ENCODE data around the gene ACBD4. TPM values are rescaled to one million over a fixed set of nuclear protein-coding genes. Genes with fewer than 3 reads are reported as not detected.
A peak's percentile ranks its signal among the peaks of the same experiment; 100 is the strongest.

Gene ACBD4
- polyA plus RNA-seq, 1 donor from 2014 or later: 3.1 TPM

- no peak overlapping the region for H3K4me3 ChIP-seq (ENCODE audit: low read length)
- no peak overlapping the region for H2AFZ ChIP-seq (ENCODE audit: low read depth, low read length)
Measured at GRCh38 chr17:45093444-45094110, 41.9 kb upstream of the ACBD4 start.

GRCh38 chr17:45096141-45096540, 39.3 kb upstream of the ACBD4 start:
- H3K9me3 ChIP-seq (ENCODE audit: low read length): no peaks in the 10 kb centered on the region
- H3K4me3 ChIP-seq (ENCODE audit: low read length): no peak overlapping the region
- H3K9ac ChIP-seq (ENCODE audit: low read length): no peak overlapping the region
- H3K9me2 ChIP-seq (ENCODE audit: insufficient read depth, low read length): no peaks in the 10 kb centered on the region
- no peaks in the 10 kb centered on the region for H3K27me3 ChIP-seq (ENCODE audit: insufficient read depth, low read depth, low read length)
- no peak overlapping the region for H3K4me2 ChIP-seq (ENCODE audit: low read length)
- no peaks in the 10 kb centered on the region for H3K36me3 ChIP-seq (ENCODE audit: insufficient read depth, low read length)
- TF ChIP-seq, protein P1, sequence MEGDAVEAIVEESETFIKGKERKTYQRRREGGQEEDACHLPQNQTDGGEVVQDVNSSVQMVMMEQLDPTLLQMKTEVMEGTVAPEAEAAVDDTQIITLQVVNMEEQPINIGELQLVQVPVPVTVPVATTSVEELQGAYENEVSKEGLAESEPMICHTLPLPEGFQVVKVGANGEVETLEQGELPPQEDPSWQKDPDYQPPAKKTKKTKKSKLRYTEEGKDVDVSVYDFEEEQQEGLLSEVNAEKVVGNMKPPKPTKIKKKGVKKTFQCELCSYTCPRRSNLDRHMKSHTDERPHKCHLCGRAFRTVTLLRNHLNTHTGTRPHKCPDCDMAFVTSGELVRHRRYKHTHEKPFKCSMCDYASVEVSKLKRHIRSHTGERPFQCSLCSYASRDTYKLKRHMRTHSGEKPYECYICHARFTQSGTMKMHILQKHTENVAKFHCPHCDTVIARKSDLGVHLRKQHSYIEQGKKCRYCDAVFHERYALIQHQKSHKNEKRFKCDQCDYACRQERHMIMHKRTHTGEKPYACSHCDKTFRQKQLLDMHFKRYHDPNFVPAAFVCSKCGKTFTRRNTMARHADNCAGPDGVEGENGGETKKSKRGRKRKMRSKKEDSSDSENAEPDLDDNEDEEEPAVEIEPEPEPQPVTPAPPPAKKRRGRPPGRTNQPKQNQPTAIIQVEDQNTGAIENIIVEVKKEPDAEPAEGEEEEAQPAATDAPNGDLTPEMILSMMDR (IDR thresholded peaks at IDR 0.05; ENCODE audit: poor library complexity, severe bottlenecking): peak; percentile 37
- no peak for TF ChIP-seq EP300 (conservative IDR thresholded peaks at IDR 0.05; ENCODE audit: poor library complexity, severe bottlenecking)
- TF ChIP-seq SMC3 (conservative IDR thresholded peaks at IDR 0.05; ENCODE audit: poor library complexity): peak; percentile 13
- no peak overlapping the region for H2AFZ ChIP-seq (ENCODE audit: low read depth, low read length)
- H4K20me1 ChIP-seq (ENCODE audit: insufficient read depth): no peaks in the 10 kb centered on the region
- no peak overlapping the region for H3K27ac ChIP-seq (ENCODE audit: low read length)
- H3K79me2 ChIP-seq (replicated peaks; ENCODE audit: insufficient read depth, low read length): no peaks in the 10 kb centered on the region
- H3F3A ChIP-seq (ENCODE audit: insufficient read depth, low read length, poor library complexity, severe bottlenecking): no peaks in the 10 kb centered on the region

More at GRCh38 chr17:45093444-45094110, 41.9 kb upstream of the ACBD4 start:
- Histone ChIP-seq H3F3A (ENCODE audit: insufficient read depth, low read length, poor library complexity, severe bottlenecking) (no peaks in the 10 kb centered on the region), H3K9me2 (ENCODE audit: insufficient read depth, low read length) (no peaks in the 10 kb centered on the region), H4K20me1 (ENCODE audit: insufficient read depth) (no peaks in the 10 kb centered on the region), H3K36me3 (ENCODE audit: insufficient read depth, low read length) (no peaks in the 10 kb centered on the region), H3K27me3 (ENCODE audit: insufficient read depth, low read depth, low read length) (no peaks in the 10 kb centered on the region), H3K27ac (ENCODE audit: low read length) (no peak overlapping the region), H3K9ac (ENCODE audit: low read length) (no peak overlapping the region), H3K79me2 (replicated peaks; ENCODE audit: insufficient read depth, low read length) (no peaks in the 10 kb centered on the region), H3K4me2 (ENCODE audit: low read length) (no peak overlapping the region), H3K9me3 (ENCODE audit: low read length) (no peaks in the 10 kb centered on the region)
- TF ChIP-seq POLR2AphosphoS5 (IDR thresholded peaks at IDR 0.05) (no peak), REST (IDR thresholded peaks at IDR 0.05; ENCODE audit: borderline replicate concordance) (no peak), SMC3 (conservative IDR thresholded peaks at IDR 0.05; ENCODE audit: poor library complexity) (no peak), EP300 (conservative IDR thresholded peaks at IDR 0.05; ENCODE audit: poor library complexity, severe bottlenecking) (no peak), TAF1 (IDR thresholded peaks at IDR 0.05; ENCODE audit: low read depth) (no peak), EZH2 (IDR thresholded peaks at IDR 0.05; ENCODE audit: borderline replicate concordance, insufficient read depth, low read length, poor library complexity, severe bottlenecking) (no peak), MXI1 (conservative IDR thresholded peaks at IDR 0.05; ENCODE audit: poor library complexity, severe bottlenecking) (no peak), RAD21 (conservative IDR thresholded peaks at IDR 0.05) (no peak)
- TF ChIP-seq, protein P1 (IDR thresholded peaks at IDR 0.05; ENCODE audit: poor library complexity, severe bottlenecking): no peak

Data from neural cell (in vitro differentiated cells).